Measurements from ENCODE around the gene LRIG1.

LRIG1 gene

DNA sequence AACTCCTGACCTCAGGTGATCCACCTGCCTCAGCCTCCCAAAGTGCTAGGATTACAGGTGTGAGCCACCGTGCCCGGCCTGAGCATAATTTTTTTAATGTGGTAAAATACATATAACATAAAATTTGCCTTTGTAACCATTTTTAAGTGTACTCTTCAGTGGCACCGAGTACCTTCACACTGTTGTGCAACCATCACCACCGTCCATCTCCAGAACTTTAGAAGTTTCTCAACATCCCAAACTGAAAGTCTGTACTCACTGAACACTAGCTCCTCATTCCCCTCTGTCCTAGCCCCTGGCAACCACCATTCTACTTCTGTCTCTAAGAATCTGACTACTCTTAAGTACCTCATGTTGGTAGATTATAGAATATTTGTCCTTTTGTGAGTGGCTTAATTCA lies 35.2 kb downstream of the LRIG1 start:
- no peak for DNase-seq

DNA sequence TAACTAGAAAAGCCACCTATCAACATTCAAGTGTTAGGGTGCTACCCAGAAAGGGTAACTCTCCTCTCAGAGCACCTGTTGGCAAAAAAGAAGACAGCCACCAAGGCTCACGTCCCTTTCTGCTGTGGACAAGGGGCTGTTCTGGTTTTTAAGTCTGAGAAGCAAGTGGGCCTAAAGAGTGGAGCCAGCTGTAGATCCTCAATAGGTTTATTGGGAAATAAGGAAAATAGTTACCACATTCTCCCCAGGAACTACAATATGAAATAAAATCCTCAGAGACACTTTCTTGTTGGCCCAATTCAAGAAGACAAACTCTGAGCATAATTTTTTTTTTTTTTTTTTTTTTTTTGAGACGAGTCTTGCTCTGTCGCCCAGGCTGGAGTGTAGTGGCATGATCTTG lies 35.8 kb downstream of the LRIG1 start:
- DNase-seq = no peak

GRCh38 chr3:66464512-66464894 lies 36.3 kb downstream of the LRIG1 start:
- no peak for DNase-seq

GRCh38 chr3:66463730-66464511 lies 36.9 kb downstream of the LRIG1 start:
- DNase-seq = no peak

DNA sequence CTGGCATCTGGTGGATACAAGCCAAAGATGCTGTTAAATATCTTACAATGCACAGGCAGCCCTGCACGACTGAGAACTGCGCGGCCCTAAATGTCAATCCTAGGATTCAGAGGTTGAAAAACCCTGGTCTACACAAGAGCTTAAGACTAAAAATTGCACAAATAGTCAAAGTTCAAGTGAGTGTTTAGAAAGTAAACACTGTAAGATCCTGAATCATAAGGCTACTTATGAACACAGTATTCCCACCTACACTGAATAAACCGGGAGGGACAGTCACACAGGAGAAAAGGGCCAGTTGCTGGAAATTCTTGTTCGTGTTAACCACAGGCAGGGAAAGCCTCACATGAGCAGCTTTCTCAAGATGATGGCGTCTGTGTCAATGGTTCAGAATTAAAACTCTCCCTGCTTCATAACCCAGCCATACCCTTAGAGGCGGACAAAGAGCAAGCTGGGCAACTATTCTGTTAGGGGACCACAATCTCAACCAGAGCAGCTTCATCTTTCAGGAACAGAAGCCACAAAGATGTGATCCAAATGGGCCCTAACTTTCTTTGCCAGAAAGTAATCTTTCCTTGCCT lies 37.7 kb downstream of the LRIG1 start:
- DNase-seq = no peak

GRCh38 chr3:66457252-66457651 lies 43.6 kb downstream of the LRIG1 start:
- DNase-seq = no peak

- no peak for DNase-seq
Observed at GRCh38 chr3:66456711-66457173, 44.1 kb downstream of the LRIG1 start.

DNA sequence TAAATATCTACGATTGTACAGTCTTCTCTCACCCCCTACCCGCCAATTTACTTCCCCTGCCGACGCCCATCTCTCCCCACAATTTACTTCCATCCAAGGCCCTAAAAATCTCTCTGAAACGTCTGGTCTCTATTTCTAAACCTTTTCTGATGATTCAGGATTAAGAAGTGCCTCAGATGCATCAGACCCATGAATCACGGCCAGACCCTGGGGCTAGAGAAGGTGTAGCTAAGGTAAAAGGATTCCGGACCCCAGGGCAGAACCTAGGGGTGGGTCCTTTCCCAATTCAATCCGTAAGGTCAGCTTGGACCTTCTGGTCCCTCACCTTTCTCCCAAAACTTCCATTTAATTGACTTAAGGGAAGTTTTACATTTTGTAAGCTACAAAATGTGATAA lies 46.4 kb downstream of the LRIG1 start:
- DNase-seq = no peak

DNA sequence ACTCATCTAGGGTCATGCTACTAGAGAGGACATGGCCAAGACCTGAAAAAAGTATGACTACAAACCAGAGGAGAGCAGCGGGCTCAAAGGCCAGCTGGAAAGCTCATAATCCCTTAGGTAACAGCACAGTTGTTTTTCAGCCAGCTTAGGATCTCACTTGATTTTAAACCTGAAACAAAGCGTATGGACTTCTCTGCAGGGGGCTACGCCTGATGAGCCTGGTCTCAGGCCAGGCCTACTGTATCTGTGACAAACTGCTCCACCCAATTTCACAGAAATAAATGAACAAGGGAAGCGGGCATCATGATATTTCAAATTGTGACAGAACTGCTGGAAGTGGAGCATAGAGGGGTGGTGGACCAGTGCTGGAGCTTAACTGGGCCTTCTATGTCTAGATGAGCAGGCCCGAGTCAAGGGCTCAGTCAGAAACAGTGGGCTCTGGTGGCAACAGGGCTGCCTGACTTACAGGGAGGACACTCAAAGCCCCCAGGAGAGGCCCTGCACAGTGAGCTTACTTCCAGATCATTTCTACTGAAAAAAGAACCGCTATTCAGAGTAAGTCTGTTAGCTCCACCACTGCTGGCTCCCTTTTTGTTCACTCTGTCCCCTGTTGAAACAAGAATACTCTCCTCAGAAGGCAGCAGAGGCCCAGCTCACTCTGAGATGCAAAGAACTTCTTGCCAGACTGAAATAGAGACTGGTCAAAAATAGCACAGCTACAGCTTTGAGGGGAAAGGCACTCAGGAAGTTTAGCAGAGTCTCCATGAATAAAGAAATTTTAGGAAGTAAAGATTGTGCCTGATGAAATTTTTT lies 47.0 kb downstream of the LRIG1 start:
- DNase-seq = no peak

DNA sequence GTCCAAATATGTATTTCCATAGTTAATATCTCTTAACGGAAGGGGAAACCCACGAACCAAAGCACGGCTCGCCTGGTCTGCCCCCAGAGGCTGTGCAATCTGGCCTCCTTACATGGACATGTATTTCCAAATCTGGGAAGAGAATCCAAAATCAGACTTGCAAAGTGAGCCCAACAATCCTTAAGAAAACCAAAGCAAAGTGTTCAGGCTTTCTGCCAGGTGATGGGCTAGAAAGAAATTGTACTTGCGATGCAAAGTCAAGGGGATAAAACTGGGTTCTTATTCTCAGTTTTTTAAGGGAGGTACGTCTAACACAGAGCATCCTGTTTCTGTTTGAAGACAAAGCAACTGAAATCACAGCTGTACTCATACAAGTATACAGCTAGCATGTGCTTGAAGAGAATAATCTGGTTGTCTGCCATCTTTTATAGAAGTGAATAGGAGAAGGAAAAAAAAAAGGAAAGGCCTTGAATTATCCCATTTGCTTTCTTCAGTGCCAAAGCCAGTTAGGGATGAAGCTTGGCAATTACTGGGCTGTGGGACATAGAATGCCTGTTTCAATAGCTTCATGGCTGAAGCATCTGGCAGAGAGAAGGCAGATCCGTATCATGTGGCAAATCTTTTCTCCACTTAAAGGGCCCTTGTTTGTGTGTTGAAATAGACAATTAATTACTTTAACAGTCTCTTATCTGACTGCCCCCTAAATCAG lies 48.4 kb downstream of the LRIG1 start:
- DNase-seq = no peak

DNA sequence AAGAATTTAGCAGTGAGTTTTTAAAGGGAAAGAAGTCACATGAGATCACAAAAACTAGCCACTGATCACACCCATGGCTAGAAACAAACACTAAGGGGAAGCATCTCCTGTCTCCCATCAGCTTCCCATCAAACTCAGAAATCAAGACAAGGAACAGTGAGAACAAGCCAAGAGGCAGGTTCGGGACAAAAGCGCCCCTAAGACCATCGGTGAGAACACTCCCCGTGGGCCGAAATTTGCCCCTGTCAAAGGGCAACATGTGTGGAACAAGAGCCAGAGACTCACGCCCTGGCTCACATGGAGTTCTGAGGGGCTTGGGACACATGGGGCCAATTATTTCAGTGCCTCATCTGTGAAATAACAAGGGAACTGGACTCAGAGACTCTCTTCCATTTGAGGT lies 49.1 kb downstream of the LRIG1 start:
- no peak for DNase-seq

GRCh38 chr3:66450390-66451022 lies 50.3 kb downstream of the LRIG1 start:
- no peak for DNase-seq

DNA sequence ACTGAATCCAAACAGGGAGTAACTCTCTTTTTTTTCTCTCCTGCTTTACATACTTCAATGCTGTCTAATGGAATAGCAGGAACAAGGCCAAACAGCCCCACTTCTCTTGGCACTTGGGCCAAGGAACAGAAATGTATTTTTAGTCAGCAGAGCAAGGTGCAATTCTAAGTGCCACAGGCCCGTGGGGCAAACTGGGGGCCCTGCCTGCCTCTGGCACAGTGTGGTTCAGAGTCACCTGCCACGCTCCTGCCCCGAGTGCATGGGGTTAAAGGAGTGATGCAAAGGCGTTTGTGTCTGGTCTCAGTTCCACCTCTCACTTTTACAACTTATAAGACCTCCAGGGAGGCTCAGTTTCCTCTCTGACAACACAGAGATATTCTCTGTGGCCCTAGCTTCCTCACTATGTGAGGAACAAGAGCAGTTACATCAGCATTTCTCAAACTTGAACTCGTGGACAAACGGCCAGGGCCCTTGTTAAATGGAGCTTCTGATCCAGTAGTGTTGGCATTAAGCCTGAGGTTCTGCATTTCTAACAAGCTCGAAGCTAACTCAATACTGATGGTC lies 51.3 kb downstream of the LRIG1 start:
- no peak for DNase-seq

- no peak for DNase-seq
Observed at GRCh38 chr3:66444146-66444644, 56.6 kb downstream of the LRIG1 start.

GRCh38 chr3:66443118-66443803 lies 57.6 kb downstream of the LRIG1 start:
- DNase-seq = no peak

- no peak for DNase-seq
Observed at GRCh38 chr3:66442254-66443117, 58.3 kb downstream of the LRIG1 start.

- no peak for DNase-seq
Observed at GRCh38 chr3:66441692-66442091, 59.1 kb downstream of the LRIG1 start.

- DNase-seq = no peak
Observed at GRCh38 chr3:66441129-66441528, 59.7 kb downstream of the LRIG1 start.

GRCh38 chr3:66439666-66440344 lies 61.0 kb downstream of the LRIG1 start:
- DNase-seq = no peak

DNA sequence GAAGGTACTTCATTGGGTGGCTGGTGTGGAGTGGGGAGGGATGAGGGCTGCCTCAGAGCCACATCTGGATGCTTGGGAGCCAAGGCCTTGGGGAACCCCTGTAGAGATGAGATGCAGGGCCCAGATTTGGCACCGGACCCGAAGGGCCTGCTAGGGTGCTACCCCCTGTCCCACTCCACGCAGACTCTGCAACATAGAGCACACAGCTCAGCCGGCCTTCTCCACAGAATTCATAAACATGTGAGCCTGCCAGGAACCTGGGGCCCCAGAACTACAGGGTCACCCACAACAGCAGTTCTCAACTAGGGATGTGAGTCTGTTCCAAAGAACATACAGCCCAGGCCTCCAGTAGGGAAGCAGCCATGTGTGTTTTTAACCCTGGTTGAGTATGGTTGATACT lies 62.8 kb downstream of the LRIG1 start:
- DNase-seq = no peak

Data from activated CD8-positive, alpha-beta memory T cell treated with anti-CD3 and anti-CD28 coated beads for 24 hours (primary cell).